ENCODE data around the gene AGPAT2. TPM values are rescaled to one million over a fixed set of nuclear protein-coding genes. Genes with fewer than 3 reads are reported as not detected.

The AGPAT2 gene
- polyA plus RNA-seq, 1 of the 3 experiments (the other 2 are of a cell fraction) = 46.8 TPM

GRCh38 chr9:136671254-136671614, 16.0 kb downstream of the AGPAT2 start:
- Histone ChIP-seq H3K79me2 (ENCODE audit: insufficient read depth) (no peaks in the 10 kb centered on the region), H3K36me3 (replicated peaks in 1 of 2; ENCODE audit: control insufficient read depth in 1 of 2, insufficient read depth in 2 of 2, low read length in 1 of 2) (peaks cover 0 to 3% of the 10 kb centered on the region in 2 experiments), H2AFZ (ENCODE audit: low read depth) (no peak overlapping the region), H3K27ac (ENCODE audit: low read depth in 2 of 2, low read length in 1 of 2) (no peak overlapping the region), H3K27me3 (ENCODE audit: insufficient read depth) (no peaks in the 10 kb centered on the region), H3K9ac (no peak overlapping the region), H3K4me1 (ENCODE audit: control insufficient read depth in 1 of 2, insufficient read depth in 2 of 2, low read depth in 1 of 2, low read length in 1 of 2) (peaks cover 0 to 19% of the 10 kb centered on the region in 2 experiments; a peak in 1 of 4 replicates), H3F3A (replicated peaks; ENCODE audit: insufficient read depth) (peaks cover 3% of the 10 kb centered on the region), H3K9me2 (no peaks in the 10 kb centered on the region), H4K20me1 (ENCODE audit: insufficient read depth) (0 out of 2 replicates have a peak, but pooled peaks cover 5% of the 10 kb centered on the region), H3K4me3 (ENCODE audit: low read depth in 2 of 2, low read length in 1 of 2) (no peak overlapping the region), H3K4me2 (no peak overlapping the region), H3K9me3 (no peaks in the 10 kb centered on the region)
- DNase-seq = no peak
- 63% methylated on average over 4 of the region's 12 CpGs for WGBS (ENCODE audit: low lambda C conversion rate)
- TF ChIP-seq GATA2 (CRISPR knock-in tag; IDR thresholded peaks at IDR 0.05) (no peak), RCOR1 (IDR thresholded peaks at IDR 0.05; ENCODE audit: low read length) (no peak), CTCF (IDR thresholded peaks at IDR 0.05) (no peak), FOSL2 (IDR thresholded peaks at IDR 0.05; ENCODE audit: borderline replicate concordance, low read depth) (no peak), FOXJ3 (CRISPR knock-in tag; IDR thresholded peaks at IDR 0.05) (no peak), RFX5 (IDR thresholded peaks at IDR 0.05; ENCODE audit: low read length) (no peak), MEF2A (IDR thresholded peaks at IDR 0.05; ENCODE audit: borderline replicate concordance, low read depth) (no peak), TCF12 (IDR thresholded peaks at IDR 0.05) (no peak), ELF1 (IDR thresholded peaks at IDR 0.05) (no peak), RAD21 (IDR thresholded peaks at IDR 0.05; ENCODE audit: low read length) (no peak), ZBTB33 (IDR thresholded peaks at IDR 0.05; ENCODE audit: borderline replicate concordance, low read depth) (no peak)
- TF ChIP-seq, protein P1, sequence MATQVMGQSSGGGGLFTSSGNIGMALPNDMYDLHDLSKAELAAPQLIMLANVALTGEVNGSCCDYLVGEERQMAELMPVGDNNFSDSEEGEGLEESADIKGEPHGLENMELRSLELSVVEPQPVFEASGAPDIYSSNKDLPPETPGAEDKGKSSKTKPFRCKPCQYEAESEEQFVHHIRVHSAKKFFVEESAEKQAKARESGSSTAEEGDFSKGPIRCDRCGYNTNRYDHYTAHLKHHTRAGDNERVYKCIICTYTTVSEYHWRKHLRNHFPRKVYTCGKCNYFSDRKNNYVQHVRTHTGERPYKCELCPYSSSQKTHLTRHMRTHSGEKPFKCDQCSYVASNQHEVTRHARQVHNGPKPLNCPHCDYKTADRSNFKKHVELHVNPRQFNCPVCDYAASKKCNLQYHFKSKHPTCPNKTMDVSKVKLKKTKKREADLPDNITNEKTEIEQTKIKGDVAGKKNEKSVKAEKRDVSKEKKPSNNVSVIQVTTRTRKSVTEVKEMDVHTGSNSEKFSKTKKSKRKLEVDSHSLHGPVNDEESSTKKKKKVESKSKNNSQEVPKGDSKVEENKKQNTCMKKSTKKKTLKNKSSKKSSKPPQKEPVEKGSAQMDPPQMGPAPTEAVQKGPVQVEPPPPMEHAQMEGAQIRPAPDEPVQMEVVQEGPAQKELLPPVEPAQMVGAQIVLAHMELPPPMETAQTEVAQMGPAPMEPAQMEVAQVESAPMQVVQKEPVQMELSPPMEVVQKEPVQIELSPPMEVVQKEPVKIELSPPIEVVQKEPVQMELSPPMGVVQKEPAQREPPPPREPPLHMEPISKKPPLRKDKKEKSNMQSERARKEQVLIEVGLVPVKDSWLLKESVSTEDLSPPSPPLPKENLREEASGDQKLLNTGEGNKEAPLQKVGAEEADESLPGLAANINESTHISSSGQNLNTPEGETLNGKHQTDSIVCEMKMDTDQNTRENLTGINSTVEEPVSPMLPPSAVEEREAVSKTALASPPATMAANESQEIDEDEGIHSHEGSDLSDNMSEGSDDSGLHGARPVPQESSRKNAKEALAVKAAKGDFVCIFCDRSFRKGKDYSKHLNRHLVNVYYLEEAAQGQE (IDR thresholded peaks at IDR 0.05; ENCODE audit: low read depth, low read length) = no peak
- POLR2A ChIA-PET = interaction anchor here (0.6 to 1.4 kb wide), 2 partner anchors 16 to 57 kb away, joined by 3 to 5 read pairs; partner anchors contain the start of gene AGPAT2
- CTCF ChIA-PET = interaction anchor here (0.6 to 6.5 kb wide), 36 partner anchors 9 to 789 kb away, joined by 3 to 90 read pairs (median 7); partner anchors contain the start of genes AGPAT2, EGFL7 and SSNA1
